Dermis blood vessel endothelial cell (primary cell): ENCODE data around the gene TATDN3. TPM values are rescaled to one million over a fixed set of nuclear protein-coding genes. Genes with fewer than 3 reads are reported as not detected.
A peak's percentile ranks its signal among the peaks of the same experiment; 100 is the strongest.
"Not testable (repeated sequence)": the region's sequence is repeated elsewhere in the genome, so short reads cannot be mapped to it uniquely, and the experiment has no call there.

Source experiments
- DNase-seq: peaks from one replicate; pipeline ENCODE4 v3.0.0; 2010
- total RNA-seq: library from RNA; depleted of rRNA; stranded (reverse); fragments of >200 nt; gene quantifications from 2 replicates; pipeline ENCODE4 v1.2.3, GENCODE V29; 2014

TATDN3 gene
- total RNA-seq = 7.8 and 12.1 TPM in 2 replicates

DNA sequence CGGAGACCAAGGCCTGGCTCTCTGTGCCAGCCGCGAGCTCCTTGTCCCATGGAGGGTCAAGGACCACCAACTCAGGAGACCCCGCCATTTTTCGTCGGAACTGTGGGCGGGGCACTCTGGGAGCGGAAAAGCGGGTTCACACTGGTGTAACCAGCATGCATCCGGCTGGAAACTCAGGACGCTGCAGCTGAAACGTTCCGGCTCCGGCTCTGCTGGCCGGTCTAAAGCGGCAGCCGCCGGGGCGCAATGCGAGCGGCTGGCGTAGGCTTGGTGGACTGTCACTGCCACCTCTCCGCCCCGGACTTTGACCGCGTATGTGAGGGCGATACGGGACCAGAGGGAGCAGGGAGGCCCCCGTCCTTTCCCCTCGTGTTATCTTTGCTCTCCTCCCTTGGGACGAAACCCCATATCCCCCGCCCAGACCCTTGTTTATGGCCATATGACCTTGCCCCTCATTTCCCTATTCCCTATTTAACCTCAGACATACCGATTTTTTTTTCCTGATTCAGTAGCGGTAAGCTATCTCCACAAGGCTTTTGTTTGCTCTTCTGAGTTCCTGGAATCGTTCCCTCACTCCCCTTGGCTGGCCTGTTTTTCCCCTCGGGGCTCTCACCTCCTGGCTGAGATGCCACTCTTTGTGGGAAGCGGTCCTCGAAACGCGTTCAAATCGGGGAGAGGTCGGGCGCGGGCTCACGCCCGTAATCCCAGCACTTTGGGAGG is at the start of gene TATDN3, which contains the start of gene NSL1:
Gene TATDN3, plus strand, starts transcription at position 219 of the 720 bp plus-strand sequence. Its CDS starts 28 bp downstream, at position 247.
Gene NSL1, minus strand, starts transcription at position 102 of the 720 bp plus-strand sequence. Its CDS starts 14 bp downstream, at position 88.
- peak; percentile 97 for DNase-seq

GRCh38 chr1:212743901-212744475 is 47.7 kb upstream of the TATDN3 start:
- no peak for DNase-seq

GRCh38 chr1:212745303-212745702 is 46.4 kb upstream of the TATDN3 start:
- no peak for DNase-seq

DNA sequence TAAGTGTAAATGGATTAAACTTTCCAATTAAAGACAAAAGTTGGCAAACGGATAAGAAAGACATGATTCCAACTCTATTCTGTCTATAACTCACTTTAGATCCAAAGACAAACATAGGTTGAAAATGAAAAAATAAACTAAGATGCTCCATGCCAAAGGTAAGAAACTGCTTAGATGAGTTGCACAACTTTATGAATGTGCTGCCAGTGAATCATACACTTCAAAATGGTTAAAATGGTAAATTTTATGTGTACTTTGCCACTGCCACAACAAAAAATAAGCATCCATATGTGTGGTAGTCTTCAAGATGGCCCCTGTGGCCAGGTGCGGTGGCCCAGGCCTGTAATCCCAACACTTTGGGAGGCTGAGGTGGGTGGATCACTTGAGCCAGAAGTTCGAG is 45.1 kb upstream of the TATDN3 start:
- no peak for DNase-seq

DNA sequence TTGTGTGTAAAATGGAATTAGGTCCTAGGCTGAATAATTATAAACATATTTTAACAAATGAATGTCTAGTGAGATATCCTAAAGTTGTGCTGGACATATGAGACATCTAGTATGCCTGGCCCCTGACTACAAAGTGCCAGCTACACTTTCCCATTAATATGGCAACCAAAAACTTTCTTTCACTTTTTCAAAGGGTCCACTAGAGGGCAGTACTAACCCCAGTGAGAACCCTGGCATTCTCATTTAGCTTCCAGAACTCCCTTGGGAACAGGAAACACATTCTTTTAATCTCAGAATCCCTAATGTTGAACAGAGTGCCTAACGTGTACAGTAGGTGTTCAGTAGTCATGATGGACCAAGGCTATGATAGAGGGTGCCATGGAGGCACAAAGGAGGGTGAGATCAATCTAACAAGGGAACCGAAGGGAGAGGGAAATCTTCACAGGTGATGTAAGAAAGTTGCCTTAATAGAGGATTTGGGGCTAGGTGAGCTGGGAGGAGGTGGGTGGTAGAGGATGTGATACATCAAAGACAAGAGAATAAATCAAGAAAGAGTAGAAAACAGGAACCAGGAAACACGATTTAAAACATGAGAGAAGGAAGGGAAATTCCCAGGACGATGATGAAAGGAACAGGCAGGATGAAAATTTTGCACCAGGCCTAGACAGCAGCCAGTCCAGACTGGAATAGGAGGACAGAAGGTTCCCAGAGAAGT is 41.7 kb upstream of the TATDN3 start:
- DNase-seq = peak; percentile 85

GRCh38 chr1:212752252-212752933 is 39.3 kb upstream of the TATDN3 start:
- DNase-seq = no peak

DNA sequence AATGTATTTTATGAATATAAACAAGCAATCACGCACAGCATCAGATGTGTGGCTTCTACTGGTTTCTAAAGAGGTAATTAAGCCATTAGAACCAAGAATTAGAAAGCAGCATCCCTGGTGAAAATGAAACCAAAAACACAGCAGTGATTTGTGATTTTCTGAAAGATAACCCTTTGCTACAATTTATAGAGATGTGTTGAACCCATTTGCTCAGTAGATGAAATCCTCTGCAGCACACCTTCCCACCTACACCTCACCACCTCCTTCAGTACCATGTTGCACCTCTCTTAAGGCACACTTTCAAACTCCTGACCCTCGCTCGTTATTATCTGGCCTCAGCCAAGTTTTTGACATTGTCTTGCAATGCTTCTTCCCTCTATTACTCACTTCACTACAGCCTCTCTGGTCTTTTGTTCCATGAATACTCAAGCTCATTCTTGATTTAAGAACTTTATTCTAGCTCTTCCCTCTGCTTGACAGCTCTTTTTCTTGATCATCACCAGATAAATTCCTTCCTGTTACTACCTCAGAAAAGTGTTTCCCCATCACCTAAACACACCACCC is 38.7 kb upstream of the TATDN3 start:
- DNase-seq = no peak

- no peak for DNase-seq
Measured at GRCh38 chr1:212753749-212754148, 37.9 kb upstream of the TATDN3 start.

- DNase-seq = no peak
Measured at GRCh38 chr1:212754193-212754592, 37.5 kb upstream of the TATDN3 start.

GRCh38 chr1:212754680-212755079 is 37.0 kb upstream of the TATDN3 start:
- no peak for DNase-seq

DNA sequence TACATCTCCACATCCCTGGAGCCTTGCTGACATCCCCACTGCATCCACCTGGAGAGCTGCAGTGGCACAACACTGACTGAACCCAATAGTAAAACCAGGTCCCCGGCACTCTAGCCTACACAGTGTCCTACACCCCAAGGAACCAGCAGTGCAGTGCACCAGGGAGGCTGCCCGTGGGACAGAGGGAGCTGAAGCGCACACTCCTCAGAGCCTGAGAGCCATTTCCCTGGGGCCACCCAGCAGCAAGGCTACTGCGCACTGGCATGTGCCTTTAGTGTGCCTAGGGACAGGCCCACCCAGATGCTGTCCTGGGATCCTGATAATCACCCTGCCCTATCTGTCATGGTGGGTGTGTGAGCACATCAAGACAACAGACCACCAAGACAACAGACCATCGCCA is 32.0 kb upstream of the TATDN3 start:
- DNase-seq = no peak

DNA sequence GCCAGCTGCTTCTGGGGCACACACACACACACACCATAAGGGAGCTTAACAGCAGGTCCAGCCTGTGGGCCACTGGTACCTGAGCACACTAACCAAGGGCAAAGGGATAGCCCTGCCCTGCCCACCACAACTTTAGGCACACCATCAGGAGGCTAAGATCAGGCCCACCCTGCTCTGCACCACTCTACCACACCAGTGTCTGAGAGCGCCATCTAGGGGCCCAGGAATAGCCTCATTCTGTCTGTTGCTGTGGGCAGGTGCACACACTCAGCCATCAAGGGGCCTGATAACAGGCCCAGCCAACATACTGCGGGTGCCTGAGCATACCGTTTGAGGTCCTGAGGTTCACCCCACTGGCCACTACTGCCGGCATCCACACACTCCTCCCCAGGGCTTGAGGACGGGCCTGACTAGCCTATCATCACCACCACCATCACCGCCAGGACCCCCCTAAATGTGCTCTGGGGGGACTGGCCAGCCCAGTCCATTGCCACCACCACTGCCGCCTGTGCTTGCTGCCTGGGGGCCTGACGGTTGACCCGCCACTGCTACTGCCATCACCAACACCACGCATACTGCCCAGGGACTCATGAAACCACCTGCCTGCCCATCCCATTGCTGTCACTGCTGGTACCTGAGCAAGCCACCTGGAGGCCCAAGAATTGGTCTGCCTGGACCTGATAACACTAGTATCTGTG is 31.4 kb upstream of the TATDN3 start:
- peak; percentile 54 for DNase-seq

- DNase-seq = no peak
Measured at GRCh38 chr1:212762234-212762633, 29.5 kb upstream of the TATDN3 start.

DNA sequence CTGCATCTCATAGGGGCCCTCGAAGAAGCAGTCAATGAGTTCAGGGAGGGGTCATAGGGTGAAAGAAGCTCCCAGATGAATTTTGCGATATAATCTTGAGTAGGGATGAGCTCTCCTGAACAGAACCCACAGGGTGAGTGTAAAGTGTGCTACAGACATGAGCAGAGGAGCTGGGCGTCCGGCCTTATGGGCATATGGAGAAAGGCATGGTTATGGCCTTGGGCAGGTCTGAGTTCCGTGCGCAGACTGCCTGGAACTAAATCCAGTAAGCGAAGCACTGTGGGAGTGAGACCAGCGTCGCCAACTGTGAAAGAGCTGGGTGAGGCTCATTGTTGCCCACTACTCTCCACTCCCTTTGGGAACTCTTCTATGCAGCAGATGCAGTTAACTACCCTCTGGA is 28.9 kb upstream of the TATDN3 start:
- DNase-seq = no peak

GRCh38 chr1:212764718-212765281 is 26.9 kb upstream of the TATDN3 start:
- DNase-seq = not testable (repeated sequence)

DNA sequence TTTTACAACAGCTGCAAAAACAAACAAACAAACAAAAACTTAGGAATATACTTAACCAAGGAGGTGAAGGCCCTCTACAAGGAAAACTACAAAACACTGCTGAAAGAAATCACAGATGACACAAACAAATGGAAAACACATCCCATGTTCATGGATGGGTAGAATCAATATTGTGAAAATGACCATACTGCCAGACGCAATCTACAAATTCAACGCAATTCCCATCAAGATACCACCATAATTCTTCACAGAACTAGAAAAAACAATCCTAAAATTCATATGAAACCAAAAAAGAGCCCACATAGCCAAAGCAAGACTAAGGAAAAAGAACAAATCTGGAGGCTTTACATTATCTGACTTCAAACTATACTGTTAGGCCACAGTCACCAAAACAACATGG is 24.9 kb upstream of the TATDN3 start:
- not testable (repeated sequence) for DNase-seq

DNA sequence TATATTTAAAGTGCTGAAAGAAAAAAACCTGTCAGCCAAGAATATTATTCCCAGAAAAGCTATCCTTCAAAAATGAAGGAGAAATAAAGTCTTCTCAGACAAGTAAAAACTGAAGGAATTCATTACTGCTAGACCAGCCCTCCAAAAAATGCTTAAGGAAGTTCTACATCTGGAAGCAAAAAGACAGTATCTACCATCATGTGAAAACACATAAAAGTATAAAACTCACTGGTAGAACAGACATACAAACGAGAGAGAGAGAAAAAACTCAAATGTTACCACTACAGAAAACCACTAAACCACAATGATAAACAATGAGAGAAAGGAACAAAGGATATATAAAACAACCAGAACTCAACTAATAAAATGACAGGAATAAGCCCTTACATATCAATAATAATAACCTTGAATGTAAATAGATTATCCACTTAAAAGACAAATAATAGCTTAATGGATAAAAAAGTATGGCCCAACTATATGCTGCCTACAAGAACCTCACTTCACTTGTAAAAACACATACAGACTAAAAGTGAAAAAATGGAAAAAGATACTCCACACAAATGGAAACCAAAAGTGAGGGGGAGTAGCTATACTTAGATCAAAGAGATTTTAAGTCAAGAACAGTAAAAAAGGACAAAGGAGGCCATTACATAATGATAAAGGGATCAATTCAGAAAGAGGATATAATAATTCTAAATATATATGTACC is 22.1 kb upstream of the TATDN3 start:
- no peak for DNase-seq

DNA sequence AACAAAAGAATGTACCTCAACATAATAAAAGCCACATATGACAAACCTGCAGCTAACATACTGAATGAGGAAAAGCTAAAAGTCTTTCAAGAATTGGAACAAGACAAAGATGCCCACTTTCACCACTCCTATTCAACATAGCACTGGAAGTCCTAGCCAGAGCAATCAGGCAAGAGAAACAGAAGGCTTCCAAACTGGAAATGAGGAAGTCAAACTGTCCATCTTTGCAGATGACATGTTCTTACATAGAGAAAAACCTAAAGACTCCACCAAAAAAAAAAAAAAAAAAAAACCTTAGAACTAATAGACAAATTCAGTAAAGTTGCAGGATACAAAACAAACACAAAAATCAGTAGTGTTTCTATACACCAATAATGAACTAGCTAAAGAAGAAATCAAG is 20.4 kb upstream of the TATDN3 start:
- DNase-seq = no peak

DNA sequence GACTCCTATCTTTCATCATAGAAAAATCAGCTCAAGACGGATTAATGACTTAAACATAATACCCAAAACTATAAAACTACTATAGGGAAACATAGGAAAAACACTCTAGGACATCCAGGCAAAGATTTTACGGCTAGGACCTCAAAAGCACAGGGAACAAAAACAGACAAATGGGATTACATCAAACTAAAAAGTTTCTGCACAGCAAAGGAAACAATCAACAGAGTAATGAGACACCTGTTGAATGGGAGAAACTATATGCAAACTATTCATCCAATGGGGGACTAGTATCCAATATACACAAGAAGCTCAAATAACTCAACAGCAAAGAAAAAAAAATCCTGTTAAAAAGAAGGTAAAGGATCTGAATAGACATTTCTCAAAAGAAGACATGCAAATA is 18.7 kb upstream of the TATDN3 start:
- no peak for DNase-seq

DNA sequence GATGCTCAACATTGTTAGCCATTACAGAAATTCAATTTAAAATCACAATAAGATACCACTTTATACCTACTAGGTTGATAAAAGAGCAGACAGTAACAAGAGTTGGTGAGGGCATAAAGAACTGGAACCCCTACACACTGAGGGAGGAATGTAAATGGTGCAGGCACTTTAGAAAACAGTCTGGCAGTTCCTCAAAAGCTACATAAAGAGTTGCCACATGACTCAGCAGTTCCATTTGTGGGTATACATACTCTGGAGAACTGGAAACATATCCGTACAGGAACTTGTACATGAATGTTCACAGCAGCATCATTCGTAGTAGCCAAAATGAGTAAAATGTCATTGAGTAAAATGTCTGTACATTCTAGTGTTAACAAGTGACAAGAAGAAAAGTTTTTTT is 17.1 kb upstream of the TATDN3 start:
- DNase-seq = peak; percentile 68

DNA sequence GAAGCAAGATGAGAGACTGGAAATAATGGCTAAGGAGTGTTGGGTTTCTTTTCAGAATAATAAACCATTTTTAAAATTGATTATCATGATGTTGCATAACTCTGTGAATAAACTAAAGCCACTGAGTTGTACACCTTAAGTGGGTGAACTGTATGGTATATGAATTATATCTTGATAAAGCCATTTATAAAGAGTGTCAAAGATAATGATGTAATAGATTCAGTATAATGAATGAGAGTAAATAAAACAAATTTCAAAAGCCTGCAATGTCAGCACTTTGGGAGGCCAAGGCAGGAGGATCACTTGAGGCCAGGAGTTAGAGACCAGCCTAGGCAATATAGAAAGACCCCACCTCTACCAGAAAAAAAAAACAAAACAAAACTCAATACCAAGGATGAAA is 16.5 kb upstream of the TATDN3 start:
- no peak for DNase-seq
